ENCODE data around the gene ICAM2. TPM values are rescaled to one million over a fixed set of nuclear protein-coding genes. Genes with fewer than 3 reads are reported as not detected.

ICAM2 gene
- 10 to 100 TPM; 45.6 to 92.1 (median 69.8) TPM for total RNA-seq

GRCh38 chr17:64020056-64020766, at the start of gene ICAM2:
Gene ICAM2 (minus strand): TSS chr17:64020633. CDS start chr17:64006691, 13,942 bp downstream.
- TF ChIP-seq CTCF (IDR thresholded peaks at IDR 0.05; ENCODE audit: low read depth), result no peak

- no peak for TF ChIP-seq CTCF (IDR thresholded peaks at IDR 0.05; ENCODE audit: low read depth)
These were observed 49.8 kb upstream of the ICAM2 start for GRCh38 chr17:64070213-64070612.

GRCh38 chr17:64069143-64069542, 48.7 kb upstream of the ICAM2 start:
- no peak for TF ChIP-seq CTCF (IDR thresholded peaks at IDR 0.05; ENCODE audit: low read depth)

GRCh38 chr17:64067657-64068056, 47.2 kb upstream of the ICAM2 start:
- TF ChIP-seq CTCF (IDR thresholded peaks at IDR 0.05; ENCODE audit: low read depth), result no peak

GRCh38 chr17:64066716-64067115, 46.3 kb upstream of the ICAM2 start:
- no peak for TF ChIP-seq CTCF (IDR thresholded peaks at IDR 0.05; ENCODE audit: low read depth)

GRCh38 chr17:64065161-64065560, 44.7 kb upstream of the ICAM2 start:
- TF ChIP-seq CTCF (IDR thresholded peaks at IDR 0.05; ENCODE audit: low read depth), result no peak

- no peak for TF ChIP-seq CTCF (IDR thresholded peaks at IDR 0.05; ENCODE audit: low read depth)
These were observed 43.9 kb upstream of the ICAM2 start for GRCh38 chr17:64064331-64064730.

Measured in subcutaneous adipose tissue (tissue), 4 donors.